ENCODE data around the gene NSMF. TPM values are rescaled to one million over a fixed set of nuclear protein-coding genes. Genes with fewer than 3 reads are reported as not detected.
A peak's percentile ranks its signal among the peaks of the same experiment; 100 is the strongest.

NSMF gene
- total and polyA plus RNA-seq, 2 of the 8 experiments (the other 6 are each of a cell fraction or from before 2014, with no cell fraction given): 56.7 to 65.1 TPM

DNA sequence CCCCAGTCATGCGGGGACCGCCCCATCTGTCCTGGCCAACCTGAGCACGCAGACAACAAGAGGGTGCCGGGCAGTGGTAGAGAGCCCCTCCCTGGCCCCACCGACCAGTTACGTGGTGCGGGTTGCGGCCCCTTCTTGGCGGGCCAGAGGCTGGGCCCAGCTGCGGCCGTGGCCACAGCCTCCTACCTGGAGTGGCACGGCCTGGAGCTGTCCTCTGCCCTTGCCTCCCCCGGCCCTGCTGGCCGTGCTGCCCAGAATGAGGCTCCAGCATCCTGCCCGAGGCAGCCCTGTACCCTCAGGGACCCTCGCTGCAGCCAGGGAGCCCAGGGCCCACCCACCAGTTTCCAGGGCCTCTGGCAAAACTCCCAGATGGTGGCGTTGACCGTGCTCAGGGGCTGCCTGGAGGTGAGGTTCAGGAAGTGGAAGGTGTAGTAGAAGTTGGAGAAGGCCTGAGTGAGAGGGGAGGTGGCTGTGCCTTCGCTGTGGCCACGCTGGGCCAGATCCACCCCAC lies 23.7 kb downstream of the NSMF start:
- H3K4ac ChIP-seq (replicated peaks; ENCODE audit: insufficient read length, low read depth, low read length): no peak overlapping the region
- no peak overlapping the region for H4K91ac ChIP-seq (replicated peaks; ENCODE audit: insufficient read length, low read length)
- H4K8ac ChIP-seq (ENCODE audit: extremely low read depth, insufficient read depth, low read length): peak overlapping the region; percentile 79
- no peak overlapping the region for H2BK15ac ChIP-seq (ENCODE audit: low read length)
- no peaks in the 10 kb centered on the region for H3K9me3 ChIP-seq (ENCODE audit: insufficient read depth in 2 of 2, low read depth in 1 of 2, low read length in 1 of 2)
- no peak overlapping the region for H3K23ac ChIP-seq (ENCODE audit: insufficient read length)
- WGBS, 2 experiments (ENCODE audit: extremely low coverage in 1 of 2, insufficient coverage in 1 of 2, insufficient read length in 1 of 2, insufficient replicate concordance in 2 of 2, low coverage in 1 of 2, low lambda C conversion rate in 2 of 2, missing lambda C conversion rate in 1 of 2): 93% methylated on average over 19 of the region's 20 CpGs; no CpG with 5 or more reads in 1 of the 2 experiments
- no peak overlapping the region for H3K4me2 ChIP-seq (ENCODE audit: insufficient read depth in 1 of 2, low read depth in 2 of 2, low read length in 2 of 2)
- no peak for FAIRE-seq
- H4K5ac ChIP-seq (ENCODE audit: insufficient read length, low read depth, low read length): no peak overlapping the region
- no peak overlapping the region for H3K4me3 ChIP-seq (ENCODE audit: extremely low read depth in 1 of 4, insufficient read depth in 2 of 4, low read depth in 3 of 4, low read length in 4 of 4)
- H2BK120ac ChIP-seq (replicated peaks; ENCODE audit: low read depth, low read length): no peak overlapping the region
- ChIA-PET CTCF (ENCODE audit: partially characterized antibody) (interaction anchor here (1.5 kb wide), 1 partner anchor 13 kb away, joined by 7 read pairs; the partner anchor contains the start of genes EXD3 and NOXA1), POLR2A (ENCODE audit: partially characterized antibody) (interaction anchor here (0.9 to 1.8 kb wide), 2 partner anchors 12 to 195 kb away, joined by 3 to 8 read pairs; partner anchors contain the start of genes EXD3, NOXA1 and TUBB4B)
- no peaks in the 10 kb centered on the region for H3K4me1 ChIP-seq (replicated peaks in 1 of 4; ENCODE audit: control insufficient read depth in 3 of 4, insufficient read depth in 4 of 4, low read length in 3 of 4)
- DNase-seq (ENCODE audit: low read depth in 1 of 2, low spot score in 2 of 2): no peak
- no peak overlapping the region for H3K27ac ChIP-seq (ENCODE audit: low read depth, low read length)
- no peaks in the 10 kb centered on the region for H4K20me1 ChIP-seq (replicated peaks in 1 of 2; ENCODE audit: control insufficient read depth in 1 of 2, insufficient read depth in 2 of 2, low read length in 2 of 2)
- no peak overlapping the region for H3K18ac ChIP-seq (ENCODE audit: extremely low read depth, low read length)
- no peak overlapping the region for H2BK12ac ChIP-seq (ENCODE audit: low read depth, low read length)
- no peaks in the 10 kb centered on the region for H3K27me3 ChIP-seq (replicated peaks in 1 of 4; ENCODE audit: control insufficient read depth in 3 of 4, extremely low read depth in 1 of 4, insufficient read depth in 3 of 4, low read length in 3 of 4)
- H3K79me2 ChIP-seq (ENCODE audit: control insufficient read depth in 1 of 2, insufficient read depth in 2 of 2, low read length in 2 of 2): no peaks in the 10 kb centered on the region
- H2AK5ac ChIP-seq (ENCODE audit: low read depth, low read length): no peak overlapping the region
- no peak overlapping the region for H2BK20ac ChIP-seq (ENCODE audit: low read length)
- no peak overlapping the region; the same call in 1 of the 2 replicates for H2BK5ac ChIP-seq (ENCODE audit: low read depth, low read length)
- H3K79me1 ChIP-seq (ENCODE audit: low read depth, low read length): no peaks in the 10 kb centered on the region
- no peak overlapping the region for H3K14ac ChIP-seq (ENCODE audit: insufficient read length)
- no peak overlapping the region for H2AFZ ChIP-seq (ENCODE audit: low read length)
- no peak overlapping the region for H3K9ac ChIP-seq (replicated peaks in 1 of 4; ENCODE audit: extremely low read depth in 1 of 4, low read depth in 3 of 4, low read length in 3 of 4)
- H3K36me3 ChIP-seq (ENCODE audit: control insufficient read depth in 2 of 4, insufficient read depth in 4 of 4, low read length in 3 of 4): no peaks in the 10 kb centered on the region
- H3K56ac ChIP-seq (replicated peaks; ENCODE audit: insufficient read length, low read depth, low read length): no peak overlapping the region
- H3K23me2 ChIP-seq (ENCODE audit: low read depth, low read length): no peaks in the 10 kb centered on the region
- no peak for TF ChIP-seq RXRA (IDR thresholded peaks at IDR 0.05; ENCODE audit: insufficient read depth, low read depth, low read length)
- TF ChIP-seq RAD21 (IDR thresholded peaks at IDR 0.05 in 1 of 2, conservative IDR thresholded peaks at IDR 0.05 in 1 of 2; ENCODE audit: low read depth in 2 of 2, low read length in 2 of 2): no peak
- no peak for TF ChIP-seq HDAC6 (IDR thresholded peaks at IDR 0.05; ENCODE audit: low read depth, low read length)
- TF ChIP-seq, protein P1, sequence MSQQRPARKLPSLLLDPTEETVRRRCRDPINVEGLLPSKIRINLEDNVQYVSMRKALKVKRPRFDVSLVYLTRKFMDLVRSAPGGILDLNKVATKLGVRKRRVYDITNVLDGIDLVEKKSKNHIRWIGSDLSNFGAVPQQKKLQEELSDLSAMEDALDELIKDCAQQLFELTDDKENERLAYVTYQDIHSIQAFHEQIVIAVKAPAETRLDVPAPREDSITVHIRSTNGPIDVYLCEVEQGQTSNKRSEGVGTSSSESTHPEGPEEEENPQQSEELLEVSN (IDR thresholded peaks at IDR 0.05): no peak
- TF ChIP-seq POU5F1 (IDR thresholded peaks at IDR 0.05; ENCODE audit: low read depth, low read length): no peak
- no peak for TF ChIP-seq KDM5A (IDR thresholded peaks at IDR 0.05; ENCODE audit: low read length)
- TF ChIP-seq JUN (IDR thresholded peaks at IDR 0.05; ENCODE audit: low read depth, low read length): no peak
- no peak for TF ChIP-seq RNF2 (IDR thresholded peaks at IDR 0.05; ENCODE audit: borderline replicate concordance, low read depth, low read length, missing control alignments, poor library complexity, severe bottlenecking)
- TF ChIP-seq, protein P2, sequence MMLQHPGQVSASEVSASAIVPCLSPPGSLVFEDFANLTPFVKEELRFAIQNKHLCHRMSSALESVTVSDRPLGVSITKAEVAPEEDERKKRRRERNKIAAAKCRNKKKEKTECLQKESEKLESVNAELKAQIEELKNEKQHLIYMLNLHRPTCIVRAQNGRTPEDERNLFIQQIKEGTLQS (IDR thresholded peaks at IDR 0.05; ENCODE audit: insufficient read depth, low read depth, low read length): no peak
- TF ChIP-seq CBX8 (IDR thresholded peaks at IDR 0.05; ENCODE audit: borderline replicate concordance, low read depth, low read length): no peak
- TF ChIP-seq CHD2 (IDR thresholded peaks at IDR 0.05; ENCODE audit: low read length): no peak
- no peak for TF ChIP-seq POLR2AphosphoS5 (IDR thresholded peaks at IDR 0.05; ENCODE audit: low read depth, low read length)

Measured in H1 (cell line).